Fibroblast of villous mesenchyme (primary cell): ENCODE results near the gene FGF10. TPM values are rescaled to one million over a fixed set of nuclear protein-coding genes. Genes with fewer than 3 reads are reported as not detected.

Experiments
- DNase-seq: peaks from one replicate; pipeline ENCODE4 v3.0.0-alpha.2; 2010; ENCODE audit warnings: low read depth
- H3K4me3 ChIP-seq: 2 replicates; pipeline ENCODE4 v1.5.1; 2011; ENCODE audit warnings: low read depth, mild to moderate bottlenecking, low read length
- total RNA-seq: library from RNA; depleted of rRNA; stranded (reverse); fragments of >200 nt; gene quantifications from 2 replicates; pipeline ENCODE4 v1.2.3, GENCODE V29; 2012
- TF ChIP-seq, protein P1 (sequence below): IDR thresholded peaks from 2 replicates; pipeline ENCODE4 v1.5.1; 2012; ENCODE audit warnings: low read depth, mild to moderate bottlenecking, low read length; ENCODE audit not compliant: insufficient read depth

FGF10 gene
- total RNA-seq, 1 donor: not detected

DNA sequence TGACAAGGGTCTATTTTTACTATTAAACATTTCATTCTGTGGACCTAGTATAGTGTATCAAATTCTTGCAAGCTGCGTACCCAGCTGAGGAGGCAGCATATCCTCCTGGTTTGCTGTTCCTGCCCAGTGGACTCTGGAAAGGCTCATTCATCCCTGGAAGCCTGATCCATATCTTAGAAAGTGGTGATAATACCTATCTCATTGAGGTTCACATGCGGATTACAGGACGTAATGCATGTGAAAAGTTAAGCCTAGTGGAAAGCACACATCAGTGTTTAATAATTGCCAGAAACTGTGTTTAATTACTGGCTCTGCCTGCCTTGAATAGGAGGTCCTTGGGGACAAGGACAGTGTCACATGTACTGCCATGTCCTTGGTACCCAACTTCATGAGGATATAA lies 132.0 kb downstream of the FGF10 start:
- no peak for DNase-seq

More for the DNA sequence above, 132.0 kb downstream of the FGF10 start:
- TF ChIP-seq, protein P1, sequence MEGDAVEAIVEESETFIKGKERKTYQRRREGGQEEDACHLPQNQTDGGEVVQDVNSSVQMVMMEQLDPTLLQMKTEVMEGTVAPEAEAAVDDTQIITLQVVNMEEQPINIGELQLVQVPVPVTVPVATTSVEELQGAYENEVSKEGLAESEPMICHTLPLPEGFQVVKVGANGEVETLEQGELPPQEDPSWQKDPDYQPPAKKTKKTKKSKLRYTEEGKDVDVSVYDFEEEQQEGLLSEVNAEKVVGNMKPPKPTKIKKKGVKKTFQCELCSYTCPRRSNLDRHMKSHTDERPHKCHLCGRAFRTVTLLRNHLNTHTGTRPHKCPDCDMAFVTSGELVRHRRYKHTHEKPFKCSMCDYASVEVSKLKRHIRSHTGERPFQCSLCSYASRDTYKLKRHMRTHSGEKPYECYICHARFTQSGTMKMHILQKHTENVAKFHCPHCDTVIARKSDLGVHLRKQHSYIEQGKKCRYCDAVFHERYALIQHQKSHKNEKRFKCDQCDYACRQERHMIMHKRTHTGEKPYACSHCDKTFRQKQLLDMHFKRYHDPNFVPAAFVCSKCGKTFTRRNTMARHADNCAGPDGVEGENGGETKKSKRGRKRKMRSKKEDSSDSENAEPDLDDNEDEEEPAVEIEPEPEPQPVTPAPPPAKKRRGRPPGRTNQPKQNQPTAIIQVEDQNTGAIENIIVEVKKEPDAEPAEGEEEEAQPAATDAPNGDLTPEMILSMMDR: no peak
- H3K4me3 ChIP-seq: no peak overlapping the region
